Measurements from ENCODE around the gene GATAD1. TPM values are rescaled to one million over a fixed set of nuclear protein-coding genes. Genes with fewer than 3 reads are reported as not detected.

GATAD1 gene, protein sequence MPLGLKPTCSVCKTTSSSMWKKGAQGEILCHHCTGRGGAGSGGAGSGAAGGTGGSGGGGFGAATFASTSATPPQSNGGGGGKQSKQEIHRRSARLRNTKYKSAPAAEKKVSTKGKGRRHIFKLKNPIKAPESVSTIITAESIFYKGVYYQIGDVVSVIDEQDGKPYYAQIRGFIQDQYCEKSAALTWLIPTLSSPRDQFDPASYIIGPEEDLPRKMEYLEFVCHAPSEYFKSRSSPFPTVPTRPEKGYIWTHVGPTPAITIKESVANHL
- total RNA-seq = 10 to 100 TPM; 47.8 to 69.8 TPM
- polyA plus RNA-seq (2013, experiment 1 of 2) = 48.9 TPM
- 43.8 TPM for polyA plus RNA-seq (2013, experiment 2 of 2)
- long read RNA-seq, experiment 1, transcript GATAD1-201 (5 exons, 3,962 nt) = major isoform, 7 of 27 reads
- long read RNA-seq, experiment 1, partial matches to known transcripts = 2 of 27 reads
- long read RNA-seq, experiment 1, other reads (novel, unspliced or antisense) = 16 of 27 reads
- long read RNA-seq, experiment 2, transcript GATAD1-201 (5 exons, 3,962 nt) = major isoform, 34 of 51 reads
- long read RNA-seq, experiment 2, partial matches to known transcripts = 1 of 51 reads
- long read RNA-seq, experiment 2, other reads (novel, unspliced or antisense) = 11 of 51 reads
- long read RNA-seq, experiment 3, partial matches to known transcripts = 0 of 6 reads
- long read RNA-seq, experiment 3, other reads (novel, unspliced or antisense) = 5 of 6 reads
- long read RNA-seq, experiment 4, partial matches to known transcripts = 2 of 5 reads
- long read RNA-seq, experiment 4, other reads (novel, unspliced or antisense) = 3 of 5 reads

DNA sequence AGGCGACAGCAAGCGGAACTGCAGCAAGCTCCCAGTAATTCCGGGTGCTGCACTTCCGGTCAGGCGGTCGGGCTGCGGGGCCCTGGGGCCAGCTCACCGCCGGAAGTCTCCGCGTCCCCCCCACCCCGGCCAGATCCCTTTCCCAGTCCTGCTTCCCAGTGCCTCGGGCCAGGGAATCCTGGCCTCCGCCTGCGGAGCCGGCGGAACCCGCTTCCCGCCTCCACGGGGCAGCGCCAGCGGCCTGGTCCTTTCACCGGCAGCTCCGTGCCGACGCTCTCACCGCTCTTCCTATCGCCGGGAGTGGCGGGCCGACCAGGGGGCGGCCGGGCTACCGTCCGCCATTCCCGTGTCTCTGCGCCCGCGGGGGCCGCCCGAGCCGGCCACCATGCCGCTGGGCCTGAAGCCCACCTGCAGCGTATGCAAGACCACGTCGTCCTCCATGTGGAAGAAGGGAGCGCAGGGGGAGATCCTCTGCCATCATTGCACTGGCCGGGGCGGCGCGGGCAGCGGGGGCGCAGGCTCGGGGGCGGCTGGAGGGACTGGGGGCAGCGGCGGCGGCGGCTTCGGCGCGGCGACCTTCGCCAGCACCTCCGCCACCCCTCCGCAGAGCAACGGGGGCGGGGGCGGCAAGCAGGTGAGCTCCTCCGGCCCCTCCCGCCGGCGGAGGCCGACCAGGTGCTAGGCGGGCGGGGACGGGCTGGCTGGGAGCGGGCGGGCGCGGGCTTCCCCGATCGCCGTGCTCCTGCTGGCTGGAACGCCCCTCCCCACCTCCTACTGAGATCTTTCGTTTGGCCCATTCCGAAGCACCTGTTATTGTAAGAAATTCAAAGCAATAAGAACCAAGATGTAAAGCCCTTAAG, at the start of gene GATAD1:
TSS of gene GATAD1 (plus strand) at position 138 of the 860 bp plus-strand sequence. CDS start at position 386, 248 bp downstream.
- peaks cover 35% of the 10 kb centered on the region for H3K36me3 Mint-ChIP-seq (ENCODE audit: low read depth)

DNA sequence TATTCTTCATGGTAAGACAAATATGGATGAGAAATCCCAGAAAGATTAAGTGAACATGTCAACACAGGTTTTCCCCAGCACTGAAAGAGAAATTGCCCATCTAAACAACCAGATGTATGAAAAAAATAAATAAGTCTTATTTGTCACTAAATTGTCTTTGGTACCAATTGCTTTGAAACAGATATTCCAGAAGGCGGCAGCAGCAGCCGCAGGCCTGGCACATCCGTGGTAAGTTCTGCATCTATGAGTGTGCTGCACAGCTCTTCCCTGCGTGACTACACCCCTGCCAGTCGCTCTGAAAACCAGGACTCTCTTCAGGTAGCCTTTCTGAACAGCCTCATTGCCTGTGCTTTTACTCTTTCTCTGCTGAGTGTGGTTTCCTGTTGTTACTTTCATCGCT, 49.7 kb upstream of the GATAD1 start:
- Mint-ChIP-seq H3K36me3 (ENCODE audit: low read depth) (peaks cover 21% of the 10 kb centered on the region), H3K27ac (no peak overlapping the region), H3K9me3 (no peaks in the 10 kb centered on the region), H3K4me3 (no peak overlapping the region), H3K27me3 (ENCODE audit: insufficient read depth) (no peaks in the 10 kb centered on the region), H3K4me1 (peaks cover 2% of the 10 kb centered on the region)
- H3K4me1 ChIP-seq (ENCODE audit: control insufficient read depth, insufficient read depth, low read length) = no peaks in the 10 kb centered on the region
- no peaks in the 10 kb centered on the region for H3K27me3 ChIP-seq (ENCODE audit: control insufficient read depth, insufficient read depth, low read length, poor library complexity, severe bottlenecking)
- H3K36me3 ChIP-seq (ENCODE audit: control insufficient read depth, insufficient read depth, low read length) = peaks cover 62% of the 10 kb centered on the region
- no peak for DNase-seq
- TF ChIP-seq, protein P1, sequence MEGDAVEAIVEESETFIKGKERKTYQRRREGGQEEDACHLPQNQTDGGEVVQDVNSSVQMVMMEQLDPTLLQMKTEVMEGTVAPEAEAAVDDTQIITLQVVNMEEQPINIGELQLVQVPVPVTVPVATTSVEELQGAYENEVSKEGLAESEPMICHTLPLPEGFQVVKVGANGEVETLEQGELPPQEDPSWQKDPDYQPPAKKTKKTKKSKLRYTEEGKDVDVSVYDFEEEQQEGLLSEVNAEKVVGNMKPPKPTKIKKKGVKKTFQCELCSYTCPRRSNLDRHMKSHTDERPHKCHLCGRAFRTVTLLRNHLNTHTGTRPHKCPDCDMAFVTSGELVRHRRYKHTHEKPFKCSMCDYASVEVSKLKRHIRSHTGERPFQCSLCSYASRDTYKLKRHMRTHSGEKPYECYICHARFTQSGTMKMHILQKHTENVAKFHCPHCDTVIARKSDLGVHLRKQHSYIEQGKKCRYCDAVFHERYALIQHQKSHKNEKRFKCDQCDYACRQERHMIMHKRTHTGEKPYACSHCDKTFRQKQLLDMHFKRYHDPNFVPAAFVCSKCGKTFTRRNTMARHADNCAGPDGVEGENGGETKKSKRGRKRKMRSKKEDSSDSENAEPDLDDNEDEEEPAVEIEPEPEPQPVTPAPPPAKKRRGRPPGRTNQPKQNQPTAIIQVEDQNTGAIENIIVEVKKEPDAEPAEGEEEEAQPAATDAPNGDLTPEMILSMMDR (conservative IDR thresholded peaks at IDR 0.05) = no peak
- H3K27ac ChIP-seq (ENCODE audit: low read depth, low read length) = no peak overlapping the region
- no peak overlapping the region for H3K9ac ChIP-seq (ENCODE audit: extremely low read depth, low read length, poor library complexity, severe bottlenecking)
- 90% methylated on average over 5 of the region's 6 CpGs for WGBS, 2 experiments (ENCODE audit: insufficient coverage in 1 of 2, insufficient read length in 1 of 2)
- no peak overlapping the region for H3K4me3 ChIP-seq (ENCODE audit: low read length)
- H3K9me3 ChIP-seq (ENCODE audit: control insufficient read depth, low read length) = no peaks in the 10 kb centered on the region

More for the DNA sequence above, at the start of gene GATAD1:
- peak; percentile 97 for DNase-seq
- H3K27ac ChIP-seq (ENCODE audit: low read depth, low read length) = peak within 1 kb of the TSS; percentile 66
- Mint-ChIP-seq H3K4me1 (peaks cover 21% of the 10 kb centered on the region), H3K27ac (peak within 1 kb of the TSS; percentile 72), H3K27me3 (ENCODE audit: insufficient read depth) (peaks cover 1% of the 10 kb centered on the region), H3K9me3 (peaks cover 11% of the 10 kb centered on the region), H3K4me3 (peak within 1 kb of the TSS; percentile 67)
- H3K4me1 ChIP-seq (ENCODE audit: control insufficient read depth, insufficient read depth, low read length) = peaks cover 4% of the 10 kb centered on the region
- no peaks in the 10 kb centered on the region for H3K27me3 ChIP-seq (ENCODE audit: control insufficient read depth, insufficient read depth, low read length, poor library complexity, severe bottlenecking)
- H3K9ac ChIP-seq (ENCODE audit: extremely low read depth, low read length, poor library complexity, severe bottlenecking) = peak within 1 kb of the TSS; percentile 86
- 0% methylated on average over 13 to 87 of the region's 87 CpGs for WGBS, 2 experiments (ENCODE audit: insufficient coverage in 1 of 2, insufficient read length in 1 of 2)
- peaks cover 35% of the 10 kb centered on the region for H3K36me3 ChIP-seq (ENCODE audit: control insufficient read depth, insufficient read depth, low read length)
- peaks cover 7% of the 10 kb centered on the region for H3K9me3 ChIP-seq (ENCODE audit: control insufficient read depth, low read length)
- peak within 1 kb of the TSS; percentile 97 for H3K4me3 ChIP-seq (ENCODE audit: low read length)
- TF ChIP-seq, protein P1 (conservative IDR thresholded peaks at IDR 0.05) = peak; percentile 91

DNA sequence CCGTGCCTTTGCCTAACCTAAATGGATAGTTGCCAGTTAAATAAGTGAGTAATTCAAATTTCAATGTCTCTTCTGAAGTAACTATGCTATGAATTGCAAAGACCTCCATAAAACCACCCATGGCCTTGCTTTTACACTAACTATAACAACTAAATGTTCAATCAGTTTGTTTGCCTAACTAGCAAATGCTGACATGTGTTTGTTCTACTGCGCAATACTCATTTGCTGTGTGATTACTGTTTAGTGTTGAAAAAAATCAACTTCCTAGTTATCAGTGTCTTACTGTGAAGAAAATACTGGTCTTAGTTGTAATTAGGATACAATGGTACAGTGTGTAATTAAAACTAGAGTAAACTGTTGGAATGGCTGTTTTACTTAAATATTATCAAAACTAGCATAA, 47.3 kb upstream of the GATAD1 start:
- no peak overlapping the region for H3K27ac ChIP-seq (ENCODE audit: low read depth, low read length)
- Mint-ChIP-seq H3K27ac (no peak overlapping the region), H3K4me1 (peaks cover 18% of the 10 kb centered on the region), H3K36me3 (ENCODE audit: low read depth) (peaks cover 21% of the 10 kb centered on the region), H3K9me3 (no peaks in the 10 kb centered on the region), H3K27me3 (ENCODE audit: insufficient read depth) (no peaks in the 10 kb centered on the region), H3K4me3 (no peak overlapping the region)
- peaks cover 13% of the 10 kb centered on the region for H3K4me1 ChIP-seq (ENCODE audit: control insufficient read depth, insufficient read depth, low read length)
- no peak overlapping the region for H3K4me3 ChIP-seq (ENCODE audit: low read length)
- H3K27me3 ChIP-seq (ENCODE audit: control insufficient read depth, insufficient read depth, low read length, poor library complexity, severe bottlenecking) = no peaks in the 10 kb centered on the region
- no peaks in the 10 kb centered on the region for H3K9me3 ChIP-seq (ENCODE audit: control insufficient read depth, low read length)
- DNase-seq = no peak
- no peak overlapping the region for H3K9ac ChIP-seq (ENCODE audit: extremely low read depth, low read length, poor library complexity, severe bottlenecking)
- WGBS, 2 experiments (ENCODE audit: insufficient coverage in 1 of 2, insufficient read length in 1 of 2) = 90 to 100% methylated on average over 2 of the region's 2 CpGs
- peaks cover 47% of the 10 kb centered on the region for H3K36me3 ChIP-seq (ENCODE audit: control insufficient read depth, insufficient read depth, low read length)
- TF ChIP-seq, protein P1 (conservative IDR thresholded peaks at IDR 0.05) = no peak
